Activated T-helper 2 cell treated with anti-CD3 and anti-CD28 coated beads, Interferon-gamma antibody, Interleukin-2, Interleukin-4, amounts not matched to agents 10 μg/mL and 5 μg/mL and 100 μg/mL, durations not matched to agents 14 hours and 24 hours and 36 hours (primary cell): ENCODE measurements around the gene CPM. TPM values are rescaled to one million over a fixed set of nuclear protein-coding genes. Genes with fewer than 3 reads are reported as not detected.

Experiments
- total RNA-seq: library from RNA; stranded (reverse); gene quantifications from 2 replicates; pipeline ENCODE4 v1.2.3, GENCODE V29; 2022

Gene CPM
- total RNA-seq, 1 donor from 2014 or later = 48.1 TPM

Other genes starting within 250 kb of the CPM start
- 101 and 106 TPM in 2 replicates for gene NUP107, start 246.2 kb downstream of the CPM start, total RNA-seq
- gene SLC35E3, start 187.0 kb downstream of the CPM start, total RNA-seq = 6.3 and 9.4 TPM in 2 replicates
- gene MDM2, start 125.0 kb downstream of the CPM start, total RNA-seq = 180 and 194 TPM in 2 replicates